Tibial nerve (tissue), 4 donors: ENCODE measurements around the gene SEMA3B.

Experiments
- CTCF ChIP-seq, 5 experiments: fragments of 200-600 bp in 3 of 5; fragments of 450-650 bp in 2 of 5; sonication (generic) in 3 of 5; IDR thresholded peaks; one replicate each; pipeline ENCODE4 v1.5.1; 2016 to 2019; ENCODE audit warnings: antibody characterized with exemption in 5 of 5, mild to moderate bottlenecking in 3 of 5, moderate library complexity in 2 of 5
- EP300 ChIP-seq, 2 donors: sonication (generic); formaldehyde crosslinking; IDR thresholded peaks; one replicate each; pipeline ENCODE4 v1.6.1; 2017; ENCODE audit warnings: antibody characterized with exemption in 2 of 2, mild to moderate bottlenecking in 1 of 2
- POLR2A ChIP-seq, 2 donors: fragments of 450-650 bp; IDR thresholded peaks; one replicate each; pipeline ENCODE4 v1.6.1; 2017; ENCODE audit warnings: antibody characterized with exemption in 2 of 2, mild to moderate bottlenecking in 2 of 2, moderate library complexity in 2 of 2

DNA sequence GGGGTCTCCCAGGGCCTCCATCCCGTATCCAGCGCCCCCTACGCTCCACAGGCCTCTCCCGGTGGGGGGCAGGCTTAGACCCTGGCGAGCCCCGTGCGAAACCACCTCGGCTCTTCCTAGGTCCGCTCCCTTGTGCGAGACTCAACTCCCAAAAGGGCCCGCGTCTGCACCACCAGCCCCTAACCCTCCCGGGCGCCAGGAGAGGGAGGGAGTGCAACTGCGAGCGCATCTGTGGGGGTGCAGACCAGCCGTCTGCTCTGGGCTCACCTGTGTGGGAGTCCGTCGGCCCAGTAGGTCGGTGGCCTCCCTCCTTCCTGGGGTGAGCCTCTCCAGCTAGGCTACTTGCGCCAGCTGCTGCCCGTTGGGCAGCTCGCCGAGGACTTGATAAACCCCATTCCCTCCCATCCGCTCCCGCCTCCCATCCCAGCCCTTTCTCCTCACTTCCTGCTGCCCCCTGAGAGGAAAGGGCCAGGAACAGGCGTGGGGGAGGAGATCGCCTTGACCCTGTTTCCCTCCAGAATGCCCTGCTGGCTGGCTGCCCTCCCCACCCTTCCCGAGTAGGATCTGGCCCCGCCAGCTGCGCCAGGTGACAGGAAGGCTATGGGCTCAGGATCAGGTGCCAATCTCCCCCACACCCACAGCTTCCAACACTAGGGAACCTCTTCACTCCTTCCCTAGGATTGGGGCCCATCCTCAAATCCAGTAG, 53.6 kb downstream of the SEMA3B start, which contains the start of gene HYAL2:
- TF ChIP-seq POLR2A (IDR thresholded peaks at IDR 0.05) (no peak), CTCF (IDR thresholded peaks at IDR 0.05) (no peak), EP300 (IDR thresholded peaks at IDR 0.05) (peak; percentile 22 to 68)
